Parietal lobe (tissue), 1 donor: ENCODE results near the gene PRSS22. TPM values are rescaled to one million over a fixed set of nuclear protein-coding genes. Genes with fewer than 3 reads are reported as not detected.

Experiments used
- total RNA-seq: library from RNA; depleted of rRNA; stranded (reverse); fragments of >200 nt; gene quantifications from one replicate; pipeline ENCODE4 v1.2.3, GENCODE V29; 2014

Gene PRSS22, protein sequence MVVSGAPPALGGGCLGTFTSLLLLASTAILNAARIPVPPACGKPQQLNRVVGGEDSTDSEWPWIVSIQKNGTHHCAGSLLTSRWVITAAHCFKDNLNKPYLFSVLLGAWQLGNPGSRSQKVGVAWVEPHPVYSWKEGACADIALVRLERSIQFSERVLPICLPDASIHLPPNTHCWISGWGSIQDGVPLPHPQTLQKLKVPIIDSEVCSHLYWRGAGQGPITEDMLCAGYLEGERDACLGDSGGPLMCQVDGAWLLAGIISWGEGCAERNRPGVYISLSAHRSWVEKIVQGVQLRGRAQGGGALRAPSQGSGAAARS
- total RNA-seq = not detected

DNA sequence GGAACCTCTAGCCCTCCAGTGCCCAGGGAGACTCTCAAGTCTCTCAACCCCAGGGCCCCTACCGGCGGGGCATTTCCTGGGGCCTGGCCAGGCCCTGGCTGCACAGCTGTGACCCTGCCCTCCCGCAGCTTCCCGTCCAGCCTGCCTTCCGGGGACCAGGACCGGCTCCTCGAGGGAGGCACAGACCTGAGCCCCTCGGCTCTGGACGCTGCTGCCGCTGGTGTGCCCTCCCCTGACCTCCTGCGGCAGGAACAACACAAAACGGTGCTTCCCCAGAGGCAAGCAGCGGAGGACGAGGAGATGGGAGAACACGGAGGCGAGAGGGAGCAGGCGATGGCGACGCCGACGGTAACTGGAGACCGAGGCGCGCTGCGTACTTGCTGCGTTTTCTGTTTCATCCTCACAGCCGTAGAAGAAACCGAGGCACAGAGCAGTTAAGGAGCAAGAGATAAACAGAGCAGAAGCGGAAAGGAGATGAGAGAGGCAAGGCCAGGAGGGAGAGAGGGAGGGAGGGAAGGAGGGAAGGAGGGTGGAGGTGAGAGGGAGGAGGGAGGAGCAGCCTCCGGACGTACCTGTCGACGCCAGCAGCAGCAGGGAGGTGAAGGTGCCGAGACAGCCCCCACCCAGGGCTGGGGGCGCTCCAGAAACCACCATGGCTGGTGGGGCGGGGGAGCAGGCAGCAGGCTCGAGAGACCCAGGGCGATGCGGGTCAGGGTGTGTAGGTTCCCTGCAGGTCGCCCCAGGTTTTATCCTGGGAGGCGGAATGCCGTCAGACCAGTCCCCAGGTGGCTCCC is at the start of gene PRSS22:
TSS of gene PRSS22 (minus strand) at position 720 of the 794 bp plus-strand sequence. CDS start at position 654, 66 bp downstream.

DNA sequence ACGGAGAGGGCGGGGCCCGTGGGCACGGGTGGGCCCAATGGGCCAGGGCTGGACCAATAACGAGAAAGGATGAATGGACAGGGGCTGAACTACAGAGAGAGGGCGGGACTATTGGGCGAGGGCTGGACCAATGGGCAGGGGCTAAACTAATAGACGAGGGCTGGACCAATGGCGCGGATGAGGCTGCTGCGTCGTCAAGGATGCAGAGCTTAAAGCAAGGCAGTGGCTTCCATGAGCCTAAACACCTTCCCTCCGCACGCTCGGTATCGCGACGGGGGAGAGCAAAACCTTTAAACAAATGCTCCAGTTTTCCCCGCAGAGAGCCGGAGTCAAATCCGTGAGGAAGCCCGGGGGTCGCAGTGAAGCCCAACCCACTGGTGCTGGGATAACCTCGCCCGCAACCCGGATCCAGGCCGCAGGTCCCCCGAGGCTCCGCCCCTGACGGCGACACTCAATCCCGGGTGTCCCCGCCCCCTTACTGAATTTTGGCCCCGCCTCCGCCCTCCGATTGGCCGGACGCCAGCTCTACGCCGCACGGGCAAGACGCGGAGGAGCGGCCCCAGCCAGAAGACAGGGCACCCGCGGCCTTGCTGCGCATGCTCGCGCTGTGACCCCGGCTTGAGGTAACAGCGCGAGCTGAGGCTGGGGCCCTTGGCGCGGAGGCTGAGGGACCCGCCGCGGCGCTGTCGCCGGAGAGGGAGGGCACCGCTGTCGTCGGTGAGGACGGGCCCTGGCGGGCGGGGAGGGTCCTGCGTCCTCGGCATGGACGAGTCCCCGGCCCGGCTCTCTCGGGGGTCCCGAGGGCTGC is 24.9 kb upstream of the PRSS22 start, which contains the start of gene FLYWCH2:
TSS of gene FLYWCH2 (plus strand) at position 566 of the 808 bp plus-strand sequence. CDS start 13,235 bp downstream, outside the sequence.

DNA sequence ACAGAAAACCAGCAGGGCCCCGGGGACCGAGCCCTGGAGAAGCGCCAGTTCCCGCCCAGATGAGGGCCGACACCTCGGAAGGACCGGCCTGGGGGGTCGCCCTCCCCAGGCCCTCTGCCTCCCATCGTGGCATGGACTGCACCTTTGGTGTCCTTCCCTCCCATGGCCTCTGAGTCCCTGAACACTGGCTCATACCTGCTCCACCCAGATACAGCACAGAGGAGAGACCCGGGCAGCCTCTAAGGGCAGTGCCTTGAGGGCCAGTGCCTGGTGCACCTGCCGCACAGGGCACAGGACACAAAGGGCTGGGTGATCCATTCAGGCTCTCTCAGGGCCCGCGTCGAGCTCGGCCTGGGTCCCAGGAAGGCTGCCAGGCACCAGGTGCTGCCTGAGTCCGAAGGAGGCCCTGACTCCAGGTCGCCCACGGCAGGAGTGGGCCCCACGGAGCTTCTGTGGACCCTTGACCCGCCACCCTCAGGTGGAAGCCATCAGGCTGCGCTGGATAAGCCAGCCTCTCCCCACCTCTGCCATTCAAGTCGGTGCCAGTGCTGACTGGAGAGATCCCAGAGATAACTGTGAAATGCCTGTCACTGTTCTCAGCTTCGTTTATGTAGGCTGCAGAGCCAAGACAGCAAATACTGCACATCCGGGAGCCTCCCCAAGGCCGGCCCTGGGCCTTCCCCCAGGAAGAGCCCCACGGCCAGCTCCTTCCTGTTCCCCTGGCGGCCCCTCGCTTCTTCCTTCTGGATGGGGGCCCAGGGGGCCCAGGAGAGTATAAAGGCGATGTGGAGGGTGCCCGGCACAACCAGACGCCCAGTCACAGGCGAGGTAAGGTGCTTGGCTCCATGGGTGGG is 28.2 kb downstream of the PRSS22 start, which contains the start of gene ZG16B:
TSS of gene ZG16B (plus strand) at position 803 of the 854 bp plus-strand sequence. CDS start 139 bp downstream, outside the sequence.

DNA sequence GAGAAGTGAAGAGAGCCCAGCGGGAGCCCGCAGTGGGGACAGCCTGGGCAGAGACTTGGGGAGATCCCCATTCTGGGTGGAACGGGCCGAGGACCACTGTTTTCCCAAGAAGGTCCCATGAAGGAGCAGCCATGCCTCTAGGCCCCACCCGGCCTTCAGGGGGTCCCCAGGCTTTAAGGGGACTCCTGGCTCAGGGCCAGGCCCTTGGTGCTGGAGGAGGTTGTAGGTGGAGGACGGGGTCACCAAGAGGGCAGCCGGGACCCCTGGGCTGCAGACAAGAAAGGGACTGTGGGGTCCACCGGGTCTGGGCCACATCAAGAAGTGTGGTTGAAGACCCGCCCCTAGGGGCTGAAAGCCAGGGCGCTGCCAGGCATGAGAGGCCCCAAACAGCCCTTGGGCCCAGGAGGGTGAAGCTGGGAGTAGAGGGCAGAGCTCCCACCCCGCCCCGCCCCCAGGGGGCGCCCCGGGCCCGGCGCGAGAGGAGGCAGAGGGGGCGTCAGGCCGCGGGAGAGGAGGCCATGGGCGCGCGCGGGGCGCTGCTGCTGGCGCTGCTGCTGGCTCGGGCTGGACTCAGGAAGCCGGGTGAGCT is 41.1 kb downstream of the PRSS22 start, which contains the start of gene PRSS21:
TSS of gene PRSS21 (plus strand) at position 487 of the 589 bp plus-strand sequence. CDS start at position 519, 32 bp downstream.

Other genes with a start within 250 kb of the PRSS22 start
- gene KCTD5, start 175.6 kb downstream of the PRSS22 start, total RNA-seq = 27.9 TPM
- 6.3 TPM for gene PRSS27, start 137.9 kb downstream of the PRSS22 start, total RNA-seq
- 135 TPM for gene SRRM2, start 105.5 kb downstream of the PRSS22 start, total RNA-seq
- 82.9 TPM for gene ELOB, start 80.9 kb downstream of the PRSS22 start, total RNA-seq
- not detected for gene PRSS33, start 70.6 kb downstream of the PRSS22 start, total RNA-seq
- gene PRSS41, start 59.7 kb downstream of the PRSS22 start, total RNA-seq = not detected
- gene PRSS21, start 40.9 kb downstream of the PRSS22 start, total RNA-seq = not detected
- not detected for gene ZG16B, start 27.9 kb downstream of the PRSS22 start, total RNA-seq
- 39.4 TPM for gene FLYWCH2, start 25.0 kb upstream of the PRSS22 start, total RNA-seq
- 25.0 TPM for gene FLYWCH1, start 53.8 kb upstream of the PRSS22 start, total RNA-seq
- not detected for gene KREMEN2, start 106.1 kb upstream of the PRSS22 start, total RNA-seq
- gene PAQR4, start 111.2 kb upstream of the PRSS22 start, total RNA-seq = 20.3 TPM
- gene PKMYT1, start 122.3 kb upstream of the PRSS22 start, total RNA-seq = 5.9 TPM
- not detected for gene CLDN9, start 154.8 kb upstream of the PRSS22 start, total RNA-seq
- gene CLDN6, start 160.0 kb upstream of the PRSS22 start, total RNA-seq = 0.63 TPM
- gene TNFRSF12A, start 162.2 kb upstream of the PRSS22 start, total RNA-seq = not detected
- 17.2 TPM for gene HCFC1R1, start 165.8 kb upstream of the PRSS22 start, total RNA-seq
- gene THOC6, start 165.9 kb upstream of the PRSS22 start, total RNA-seq = 4.4 TPM
- gene BICDL2, start 178.8 kb upstream of the PRSS22 start, total RNA-seq = 0.31 TPM
- 0.63 TPM for gene MMP25, start 188.4 kb upstream of the PRSS22 start, total RNA-seq
- 1.6 TPM for gene IL32, start 207.5 kb upstream of the PRSS22 start, total RNA-seq
- not detected for gene ZSCAN10, start 241.1 kb upstream of the PRSS22 start, total RNA-seq